Measurements from ENCODE around the gene BNC1. TPM values are rescaled to one million over a fixed set of nuclear protein-coding genes. Genes with fewer than 3 reads are reported as not detected.
A peak's percentile ranks its signal among the peaks of the same experiment; 100 is the strongest.

Gene BNC1, protein sequence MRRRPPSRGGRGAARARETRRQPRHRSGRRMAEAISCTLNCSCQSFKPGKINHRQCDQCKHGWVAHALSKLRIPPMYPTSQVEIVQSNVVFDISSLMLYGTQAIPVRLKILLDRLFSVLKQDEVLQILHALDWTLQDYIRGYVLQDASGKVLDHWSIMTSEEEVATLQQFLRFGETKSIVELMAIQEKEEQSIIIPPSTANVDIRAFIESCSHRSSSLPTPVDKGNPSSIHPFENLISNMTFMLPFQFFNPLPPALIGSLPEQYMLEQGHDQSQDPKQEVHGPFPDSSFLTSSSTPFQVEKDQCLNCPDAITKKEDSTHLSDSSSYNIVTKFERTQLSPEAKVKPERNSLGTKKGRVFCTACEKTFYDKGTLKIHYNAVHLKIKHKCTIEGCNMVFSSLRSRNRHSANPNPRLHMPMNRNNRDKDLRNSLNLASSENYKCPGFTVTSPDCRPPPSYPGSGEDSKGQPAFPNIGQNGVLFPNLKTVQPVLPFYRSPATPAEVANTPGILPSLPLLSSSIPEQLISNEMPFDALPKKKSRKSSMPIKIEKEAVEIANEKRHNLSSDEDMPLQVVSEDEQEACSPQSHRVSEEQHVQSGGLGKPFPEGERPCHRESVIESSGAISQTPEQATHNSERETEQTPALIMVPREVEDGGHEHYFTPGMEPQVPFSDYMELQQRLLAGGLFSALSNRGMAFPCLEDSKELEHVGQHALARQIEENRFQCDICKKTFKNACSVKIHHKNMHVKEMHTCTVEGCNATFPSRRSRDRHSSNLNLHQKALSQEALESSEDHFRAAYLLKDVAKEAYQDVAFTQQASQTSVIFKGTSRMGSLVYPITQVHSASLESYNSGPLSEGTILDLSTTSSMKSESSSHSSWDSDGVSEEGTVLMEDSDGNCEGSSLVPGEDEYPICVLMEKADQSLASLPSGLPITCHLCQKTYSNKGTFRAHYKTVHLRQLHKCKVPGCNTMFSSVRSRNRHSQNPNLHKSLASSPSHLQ
- total RNA-seq (under 1 TPM in 9 of 10 donors, not detected in 1; 0.06 to 0.71 (median 0.22) TPM), polyA plus RNA-seq (under 1 TPM; 0.07 to 0.15 TPM)
- long read RNA-seq, donor 1, result 0 reads
- long read RNA-seq, donor 2, result 0 reads
- long read RNA-seq, donor 3, result 0 reads

GRCh38 chr15:83284559-83285283 lies at the start of gene BNC1:
BNC1 (minus strand) TSS chr15:83284664; CDS start chr15:83284628, 36 bp downstream.
- TF ChIP-seq CTCF (IDR thresholded peaks at IDR 0.05), result no peak
- H3K36me3 ChIP-seq, result no peaks in the 10 kb centered on the region
- DNase-seq (no peak), ATAC-seq (peak in 3 of 8 donors; percentile 12 to 27 (median 17))
- WGBS, 2 donors, result 2 to 3% methylated on average over 53 to 93 of the region's 93 CpGs
- peaks cover 5 to 80% (median 64%) of the 10 kb centered on the region in 7 donors for H3K27me3 ChIP-seq
- intact Hi-C loops (cut with DNase I), result no loop called here
- H3K4me3 ChIP-seq, result peak within 1 kb of the TSS; percentile 35 to 63 (median 54)
- peak within 1 kb of the TSS in 1 of 10 donors; percentile 22 for H3K27ac ChIP-seq
- peaks cover 0 to 18% (median 13%) of the 10 kb centered on the region in 9 donors for H3K4me1 ChIP-seq
- no peaks in the 10 kb centered on the region for H3K9me3 ChIP-seq

- H3K4me3 ChIP-seq, result no peak overlapping the region
- DNase-seq, result no peak
- no peaks in the 10 kb centered on the region for H3K36me3 ChIP-seq
- intact Hi-C loops (cut with DNase I), result loop anchor here in 1 of 10 donors (10.0 kb wide), 1 partner anchor 62 kb away; no protein-coding TSS in a partner anchor
- peaks cover 0 to 21% (median 4%) of the 10 kb centered on the region in 7 donors for H3K27me3 ChIP-seq
- H3K4me1 ChIP-seq, result no peaks in the 10 kb centered on the region
- H3K27ac ChIP-seq, result no peak overlapping the region
- ATAC-seq, result no peak
- 36 to 57% methylated on average over 4 of the region's 4 CpGs for WGBS, 2 donors
- no peaks in the 10 kb centered on the region for H3K9me3 ChIP-seq
- no peak for TF ChIP-seq CTCF (IDR thresholded peaks at IDR 0.05)
These were observed 42.6 kb upstream of the BNC1 start for GRCh38 chr15:83327041-83327440.

GRCh38 chr15:83324799-83325198 lies 40.3 kb upstream of the BNC1 start:
- no peaks in the 10 kb centered on the region for H3K4me1 ChIP-seq
- peaks cover 0 to 25% (median 4%) of the 10 kb centered on the region in 7 donors for H3K27me3 ChIP-seq
- DNase-seq (no peak), ATAC-seq (no peak)
- no peaks in the 10 kb centered on the region for H3K9me3 ChIP-seq
- no peak overlapping the region for H3K4me3 ChIP-seq
- no peak for TF ChIP-seq CTCF (IDR thresholded peaks at IDR 0.05)
- no peak overlapping the region for H3K27ac ChIP-seq
- 72 to 75% methylated on average over 2 of the region's 2 CpGs for WGBS, 2 donors
- H3K36me3 ChIP-seq, result no peaks in the 10 kb centered on the region
- intact Hi-C loops (cut with DNase I), result loop anchor here in 1 of 10 donors (10.0 kb wide), 1 partner anchor 60 kb away; no protein-coding TSS in a partner anchor

Data from heart right ventricle (tissue), 16 donors.